Measurements from ENCODE around the gene DERL3. TPM values are rescaled to one million over a fixed set of nuclear protein-coding genes. Genes with fewer than 3 reads are reported as not detected.

Gene DERL3
- total RNA-seq, 1 donor = 0.36 TPM

DNA sequence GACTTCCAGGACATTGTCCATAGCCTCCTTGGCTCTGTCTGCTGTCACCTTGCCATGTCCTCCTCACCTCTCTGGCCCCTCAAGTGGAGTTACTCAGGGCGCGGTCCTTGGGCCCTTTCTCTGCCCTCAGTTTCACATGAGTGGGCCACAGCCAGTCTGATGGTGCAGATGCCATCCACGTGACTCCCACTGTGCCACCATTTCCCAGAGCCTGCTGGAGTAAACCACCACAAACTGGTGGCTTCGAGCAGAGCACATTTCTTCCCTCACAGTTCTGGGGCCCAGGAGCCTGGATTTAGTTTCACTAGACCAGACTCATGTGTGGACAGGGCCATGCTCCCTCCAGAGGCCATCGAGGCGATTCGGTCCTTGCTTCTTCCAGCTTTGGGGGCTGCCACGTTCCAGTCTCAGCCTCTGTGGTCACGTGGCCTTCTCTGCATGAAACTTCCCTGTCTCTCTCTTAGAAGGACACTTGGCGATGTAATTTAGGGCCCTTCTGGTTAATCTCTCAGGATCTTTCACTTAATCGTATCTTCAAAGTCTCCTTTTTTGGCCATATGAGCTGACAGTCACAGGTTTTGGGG is 37.5 kb downstream of the DERL3 start:
- TF ChIP-seq, protein P1, sequence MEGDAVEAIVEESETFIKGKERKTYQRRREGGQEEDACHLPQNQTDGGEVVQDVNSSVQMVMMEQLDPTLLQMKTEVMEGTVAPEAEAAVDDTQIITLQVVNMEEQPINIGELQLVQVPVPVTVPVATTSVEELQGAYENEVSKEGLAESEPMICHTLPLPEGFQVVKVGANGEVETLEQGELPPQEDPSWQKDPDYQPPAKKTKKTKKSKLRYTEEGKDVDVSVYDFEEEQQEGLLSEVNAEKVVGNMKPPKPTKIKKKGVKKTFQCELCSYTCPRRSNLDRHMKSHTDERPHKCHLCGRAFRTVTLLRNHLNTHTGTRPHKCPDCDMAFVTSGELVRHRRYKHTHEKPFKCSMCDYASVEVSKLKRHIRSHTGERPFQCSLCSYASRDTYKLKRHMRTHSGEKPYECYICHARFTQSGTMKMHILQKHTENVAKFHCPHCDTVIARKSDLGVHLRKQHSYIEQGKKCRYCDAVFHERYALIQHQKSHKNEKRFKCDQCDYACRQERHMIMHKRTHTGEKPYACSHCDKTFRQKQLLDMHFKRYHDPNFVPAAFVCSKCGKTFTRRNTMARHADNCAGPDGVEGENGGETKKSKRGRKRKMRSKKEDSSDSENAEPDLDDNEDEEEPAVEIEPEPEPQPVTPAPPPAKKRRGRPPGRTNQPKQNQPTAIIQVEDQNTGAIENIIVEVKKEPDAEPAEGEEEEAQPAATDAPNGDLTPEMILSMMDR (IDR thresholded peaks at IDR 0.05; ENCODE audit: extremely low read depth, low read depth, low read length) = no peak
- Histone ChIP-seq H3K36me3 (ENCODE audit: insufficient read depth, low read length) (peaks cover 70% of the 10 kb centered on the region), H3K4me3 (ENCODE audit: insufficient read depth, low read length) (no peak overlapping the region), H3K27me3 (ENCODE audit: insufficient read depth, low read length) (no peaks in the 10 kb centered on the region), H4K20me1 (ENCODE audit: insufficient read depth, low read length) (peaks cover 11% of the 10 kb centered on the region), H3K27ac (ENCODE audit: low read depth, low read length) (no peak overlapping the region), H3K9me3 (ENCODE audit: low read depth, low read length) (no peaks in the 10 kb centered on the region), H3K4me2 (ENCODE audit: insufficient read depth, low read length) (no peak overlapping the region), H3K79me2 (ENCODE audit: insufficient read depth, low read length) (peaks cover 3% of the 10 kb centered on the region), H2AFZ (ENCODE audit: low read length) (no peak overlapping the region), H3K4me1 (ENCODE audit: insufficient read depth, low read length) (no peaks in the 10 kb centered on the region)
- DNase-seq (ENCODE audit: insufficient read length, low spot score, missing footprints) = peak; percentile 58

DNA sequence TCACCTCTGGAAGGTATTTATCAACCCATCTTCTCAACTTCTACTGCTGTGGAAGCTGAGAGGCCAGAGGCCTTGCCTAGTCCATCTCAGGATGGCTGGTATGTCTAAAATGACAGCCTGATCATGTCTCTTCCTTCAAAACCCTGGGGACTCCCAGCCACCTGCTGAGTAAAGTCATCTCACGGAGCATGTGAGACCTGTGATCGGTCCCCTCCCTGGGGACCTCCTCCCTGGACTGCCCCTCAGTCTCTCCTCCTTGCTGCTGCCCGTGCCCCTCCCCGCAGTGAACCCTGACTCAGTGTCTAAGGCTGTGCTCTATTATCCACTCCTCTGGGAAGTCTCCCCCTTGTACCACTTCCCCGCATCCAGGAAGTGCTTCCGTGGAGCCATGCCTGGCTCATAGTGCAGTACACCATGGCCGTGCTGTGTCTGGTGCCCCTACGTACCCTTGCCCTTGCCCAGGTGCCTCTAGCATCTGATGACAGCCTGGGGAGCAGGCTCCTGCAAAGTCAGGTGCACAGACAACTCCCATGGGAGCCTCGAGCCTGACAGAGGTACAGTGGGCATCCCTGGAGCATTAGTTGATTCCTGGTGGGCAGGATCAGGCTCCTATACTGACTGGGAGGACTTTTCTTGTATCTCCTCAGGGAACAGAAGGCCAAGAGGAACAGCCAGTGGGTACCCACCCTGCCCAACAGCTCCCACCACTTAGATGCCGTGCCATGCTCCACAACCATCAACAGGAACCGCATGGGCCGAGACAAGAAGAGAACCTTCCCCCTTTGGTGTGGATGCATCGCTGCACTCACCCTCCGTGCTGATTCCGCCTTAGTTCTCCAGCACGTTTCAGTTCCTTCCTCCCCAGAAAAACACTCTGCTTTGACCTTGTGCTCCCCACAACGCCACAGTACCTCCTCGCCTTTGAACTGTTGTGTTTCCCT is 38.2 kb downstream of the DERL3 start:
- Histone ChIP-seq H4K20me1 (ENCODE audit: insufficient read depth, low read length) (peaks cover 13% of the 10 kb centered on the region), H3K27ac (ENCODE audit: low read depth, low read length) (no peak overlapping the region), H3K79me2 (ENCODE audit: insufficient read depth, low read length) (peaks cover 3% of the 10 kb centered on the region), H3K4me2 (ENCODE audit: insufficient read depth, low read length) (no peak overlapping the region), H3K9me3 (ENCODE audit: low read depth, low read length) (no peaks in the 10 kb centered on the region), H2AFZ (ENCODE audit: low read length) (no peak overlapping the region), H3K4me1 (ENCODE audit: insufficient read depth, low read length) (no peaks in the 10 kb centered on the region), H3K36me3 (ENCODE audit: insufficient read depth, low read length) (peaks cover 70% of the 10 kb centered on the region), H3K27me3 (ENCODE audit: insufficient read depth, low read length) (no peaks in the 10 kb centered on the region), H3K4me3 (ENCODE audit: insufficient read depth, low read length) (no peak overlapping the region)
- DNase-seq (ENCODE audit: insufficient read length, low spot score, missing footprints) = no peak
- TF ChIP-seq, protein P1 (IDR thresholded peaks at IDR 0.05; ENCODE audit: extremely low read depth, low read depth, low read length) = no peak

DNA sequence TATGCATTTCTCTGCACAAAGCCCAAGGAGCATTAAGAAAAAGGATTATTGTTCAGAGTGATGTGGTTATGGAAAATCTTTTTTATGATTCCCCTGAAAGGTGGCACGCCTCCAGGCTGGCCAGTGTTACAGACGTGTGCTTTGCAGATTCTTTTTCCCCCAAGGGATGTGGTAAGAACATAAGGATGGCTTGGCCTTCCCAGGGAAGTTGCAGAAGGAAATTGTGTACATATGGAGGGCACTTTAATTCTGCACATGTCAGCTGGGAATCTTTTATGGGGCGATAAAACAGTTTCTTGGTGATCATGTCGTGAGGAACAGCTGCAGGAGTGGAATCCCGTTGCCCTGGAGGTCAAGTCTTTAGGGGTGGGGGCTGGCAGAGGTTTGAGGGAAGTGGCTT is 42.3 kb downstream of the DERL3 start:
- TF ChIP-seq, protein P1 (IDR thresholded peaks at IDR 0.05; ENCODE audit: extremely low read depth, low read depth, low read length) = no peak
- Histone ChIP-seq H3K27ac (ENCODE audit: low read depth, low read length) (no peak overlapping the region), H3K36me3 (ENCODE audit: insufficient read depth, low read length) (peaks cover 68% of the 10 kb centered on the region)

DNA sequence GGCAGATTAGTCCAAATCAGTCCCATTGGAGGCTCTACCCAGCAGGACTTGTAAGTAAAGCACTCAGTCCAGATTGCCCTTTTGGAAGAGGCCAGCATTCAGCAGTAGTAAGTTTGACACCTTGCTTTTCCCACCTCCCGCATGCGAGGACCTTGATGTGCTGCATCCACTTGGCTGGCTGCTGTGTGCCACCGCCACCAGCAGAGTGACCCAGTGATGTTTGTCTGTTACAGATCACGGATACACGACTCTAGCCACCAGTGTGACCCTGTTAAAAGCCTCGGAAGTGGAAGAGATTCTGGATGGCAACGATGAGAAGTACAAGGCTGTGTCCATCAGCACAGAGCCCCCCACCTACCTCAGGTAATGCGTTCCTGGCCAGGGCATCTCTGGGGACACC is 45.5 kb downstream of the DERL3 start:
- DNase-seq (ENCODE audit: insufficient read length, low spot score, missing footprints) = peak; percentile 38
- H3K4me2 ChIP-seq (ENCODE audit: insufficient read depth, low read length) = no peak overlapping the region
- H2AFZ ChIP-seq (ENCODE audit: low read length) = no peak overlapping the region
- H3K9me3 ChIP-seq (ENCODE audit: low read depth, low read length) = no peaks in the 10 kb centered on the region
- no peak overlapping the region for H3K4me3 ChIP-seq (ENCODE audit: insufficient read depth, low read length)
- H4K20me1 ChIP-seq (ENCODE audit: insufficient read depth, low read length) = peaks cover 54% of the 10 kb centered on the region
- H3K27ac ChIP-seq (ENCODE audit: low read depth, low read length) = no peak overlapping the region
- H3K27me3 ChIP-seq (ENCODE audit: insufficient read depth, low read length) = no peaks in the 10 kb centered on the region
- H3K36me3 ChIP-seq (ENCODE audit: insufficient read depth, low read length) = peaks cover 54% of the 10 kb centered on the region
- TF ChIP-seq, protein P1 (IDR thresholded peaks at IDR 0.05; ENCODE audit: extremely low read depth, low read depth, low read length) = no peak
- peaks cover 15% of the 10 kb centered on the region for H3K4me1 ChIP-seq (ENCODE audit: insufficient read depth, low read length)
- peaks cover 52% of the 10 kb centered on the region for H3K79me2 ChIP-seq (ENCODE audit: insufficient read depth, low read length)

More for the DNA sequence above, 42.3 kb downstream of the DERL3 start:
- Histone ChIP-seq H3K4me3 (ENCODE audit: insufficient read depth, low read length) (no peak overlapping the region), H3K4me2 (ENCODE audit: insufficient read depth, low read length) (no peak overlapping the region), H3K4me1 (ENCODE audit: insufficient read depth, low read length) (no peaks in the 10 kb centered on the region), H3K27me3 (ENCODE audit: insufficient read depth, low read length) (no peaks in the 10 kb centered on the region), H3K9me3 (ENCODE audit: low read depth, low read length) (no peaks in the 10 kb centered on the region), H4K20me1 (ENCODE audit: insufficient read depth, low read length) (peaks cover 29% of the 10 kb centered on the region), H3K79me2 (ENCODE audit: insufficient read depth, low read length) (peaks cover 21% of the 10 kb centered on the region), H2AFZ (ENCODE audit: low read length) (no peak overlapping the region)
- peak; percentile 79 for DNase-seq (ENCODE audit: insufficient read length, low spot score, missing footprints)

Data from osteoblast (primary cell).